Heart left ventricle (tissue), 13 donors: ENCODE measurements around the gene ARFGAP1.

Experiments
- POLR2A ChIP-seq, 2 donors: fragments of 450-650 bp; IDR thresholded peaks; one replicate each; pipeline ENCODE4 v1.6.1; 2017; ENCODE audit warnings: antibody characterized with exemption in 2 of 2, mild to moderate bottlenecking in 2 of 2, moderate library complexity in 2 of 2
- TF ChIP-seq, protein P1 (sequence below), 12 donors: fragments of 200-600 bp; sonication (generic) in 4 of 12; IDR thresholded peaks; one replicate each; pipeline versions ENCODE4 v1.5.0 to v1.8.0; 2018 to 2022; ENCODE audit warnings: antibody characterized with exemption in 12 of 12, mild to moderate bottlenecking in 5 of 12
- donor health status: ischemic (EF 13 %, LVEDD 7.1; RV severe dilation, severe dysfunction).
- donor health status: DM: no; HTN: yes; CAD: no.
- donor health status: DM: no; HTN: no; CAD: no.
- donor health status: ischemic (EF 25% LVEDD 6.9; RV normal size, moderate dysfunction).
- donor health status: ischemic (EF 25% LVEDD 5.7; RV mildly dilated, moderate dysfunction).
- donor health status: ischemic (EF 35%, LVEDD 5.7; RV mildly dilated, moderate dysfunction).
- donor health status: nonischemic (EF 11% LVEDD 7.7; RV severe dilation, severe dysfunction).
- donor health status: DM: yes; HTN: yes; CAD: no.
- donor health status: PGD.
- donor health status: ischemic (EF 29% LVEDD 5.4; RV normal size, mild dysfunction).
- donor health status: nonischemic (EF 23%, LVEDD 6.1; RV moderate dilation, normal function).

- TF ChIP-seq POLR2A (IDR thresholded peaks at IDR 0.05), result no peak
- TF ChIP-seq, protein P1, sequence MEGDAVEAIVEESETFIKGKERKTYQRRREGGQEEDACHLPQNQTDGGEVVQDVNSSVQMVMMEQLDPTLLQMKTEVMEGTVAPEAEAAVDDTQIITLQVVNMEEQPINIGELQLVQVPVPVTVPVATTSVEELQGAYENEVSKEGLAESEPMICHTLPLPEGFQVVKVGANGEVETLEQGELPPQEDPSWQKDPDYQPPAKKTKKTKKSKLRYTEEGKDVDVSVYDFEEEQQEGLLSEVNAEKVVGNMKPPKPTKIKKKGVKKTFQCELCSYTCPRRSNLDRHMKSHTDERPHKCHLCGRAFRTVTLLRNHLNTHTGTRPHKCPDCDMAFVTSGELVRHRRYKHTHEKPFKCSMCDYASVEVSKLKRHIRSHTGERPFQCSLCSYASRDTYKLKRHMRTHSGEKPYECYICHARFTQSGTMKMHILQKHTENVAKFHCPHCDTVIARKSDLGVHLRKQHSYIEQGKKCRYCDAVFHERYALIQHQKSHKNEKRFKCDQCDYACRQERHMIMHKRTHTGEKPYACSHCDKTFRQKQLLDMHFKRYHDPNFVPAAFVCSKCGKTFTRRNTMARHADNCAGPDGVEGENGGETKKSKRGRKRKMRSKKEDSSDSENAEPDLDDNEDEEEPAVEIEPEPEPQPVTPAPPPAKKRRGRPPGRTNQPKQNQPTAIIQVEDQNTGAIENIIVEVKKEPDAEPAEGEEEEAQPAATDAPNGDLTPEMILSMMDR (IDR thresholded peaks at IDR 0.05), result no peak
Measured at GRCh38 chr20:63261795-63262528, 10.7 kb upstream of the ARFGAP1 start.
